BJ (cell line): ENCODE data around the gene SLC35F6. TPM values are rescaled to one million over a fixed set of nuclear protein-coding genes. Genes with fewer than 3 reads are reported as not detected.

Experiments used
- CTCF ChIA-PET: fragments of 350-600 bp; formaldehyde crosslinking; extraction: SDS; loops from one replicate; lab custom pipeline; 2021; ENCODE audit warnings: antibody characterized with exemption, inconsistent platforms; lab: Yijun Ruan, JAX
- POLR2A ChIA-PET: fragments of 300-600 bp; sonication (Branson Sonifier 250); formaldehyde crosslinking; extraction: SDS; loops from one replicate; lab custom pipeline; 2021; ENCODE audit warnings: antibody characterized with exemption; lab: Charles Lee
- DNase-seq: peaks from one replicate; pipeline ENCODE4 v3.0.0-alpha.2; 2011; ENCODE audit warnings: low read depth
- H3K27me3 ChIP-seq: 2 replicates; pipeline ENCODE4 v1.6.0; 2011; ENCODE audit warnings: low read length; ENCODE audit not compliant: control insufficient read depth, insufficient read depth
- H3K36me3 ChIP-seq: 2 replicates; pipeline ENCODE4 v1.5.1; 2011; ENCODE audit warnings: low read length; ENCODE audit not compliant: control insufficient read depth, insufficient read depth
- H3K4me3 ChIP-seq: 2 replicates; pipeline ENCODE4 v1.5.1; 2011; ENCODE audit warnings: low read depth, mild to moderate bottlenecking, control low read depth, low read length
- polyA plus RNA-seq: library from polyadenylated mRNA; depleted of rRNA; stranded (reverse); fragments of >200 nt; gene quantifications from 2 replicates; pipeline ENCODE4 v1.2.3, GENCODE V29; 2011; rRNA removed
- TF ChIP-seq, protein P1 (sequence below): IDR thresholded peaks from 2 replicates; pipeline ENCODE4 v1.5.1; 2011; ENCODE audit warnings: low read depth, mild to moderate bottlenecking, control low read depth, inconsistent platforms, low read length, moderate library complexity; ENCODE audit not compliant: insufficient read depth

SLC35F6 gene
- polyA plus RNA-seq, 1 experiment = 37.1 TPM

DNA sequence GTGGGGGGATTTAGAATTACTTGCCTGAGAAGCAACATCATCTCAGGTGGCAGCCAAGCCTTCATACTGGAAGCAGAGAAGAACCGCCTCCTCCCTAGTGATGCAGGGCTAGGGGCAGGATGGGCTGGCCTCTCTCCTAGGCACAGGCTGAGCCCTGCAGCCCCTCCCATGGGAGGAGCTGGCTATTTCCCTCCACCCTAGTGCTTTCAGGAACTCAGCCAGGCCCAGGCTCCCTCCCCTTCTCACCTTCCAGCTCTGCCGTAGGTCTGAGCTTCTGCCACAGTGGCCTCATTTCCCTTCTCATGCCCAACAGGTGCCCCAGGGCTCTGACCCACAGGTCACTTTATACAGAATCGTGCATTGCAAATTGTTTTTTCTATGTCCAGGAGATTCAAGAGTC lies 52.8 kb downstream of the SLC35F6 start:
- no peak for DNase-seq
- ChIA-PET POLR2A (no interaction called here), CTCF (no interaction called here)
- Histone ChIP-seq H3K27me3 (peaks cover 7% of the 10 kb centered on the region), H3K4me3 (no peak overlapping the region), H3K36me3 (no peaks in the 10 kb centered on the region)
- TF ChIP-seq, protein P1, sequence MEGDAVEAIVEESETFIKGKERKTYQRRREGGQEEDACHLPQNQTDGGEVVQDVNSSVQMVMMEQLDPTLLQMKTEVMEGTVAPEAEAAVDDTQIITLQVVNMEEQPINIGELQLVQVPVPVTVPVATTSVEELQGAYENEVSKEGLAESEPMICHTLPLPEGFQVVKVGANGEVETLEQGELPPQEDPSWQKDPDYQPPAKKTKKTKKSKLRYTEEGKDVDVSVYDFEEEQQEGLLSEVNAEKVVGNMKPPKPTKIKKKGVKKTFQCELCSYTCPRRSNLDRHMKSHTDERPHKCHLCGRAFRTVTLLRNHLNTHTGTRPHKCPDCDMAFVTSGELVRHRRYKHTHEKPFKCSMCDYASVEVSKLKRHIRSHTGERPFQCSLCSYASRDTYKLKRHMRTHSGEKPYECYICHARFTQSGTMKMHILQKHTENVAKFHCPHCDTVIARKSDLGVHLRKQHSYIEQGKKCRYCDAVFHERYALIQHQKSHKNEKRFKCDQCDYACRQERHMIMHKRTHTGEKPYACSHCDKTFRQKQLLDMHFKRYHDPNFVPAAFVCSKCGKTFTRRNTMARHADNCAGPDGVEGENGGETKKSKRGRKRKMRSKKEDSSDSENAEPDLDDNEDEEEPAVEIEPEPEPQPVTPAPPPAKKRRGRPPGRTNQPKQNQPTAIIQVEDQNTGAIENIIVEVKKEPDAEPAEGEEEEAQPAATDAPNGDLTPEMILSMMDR = no peak

DNA sequence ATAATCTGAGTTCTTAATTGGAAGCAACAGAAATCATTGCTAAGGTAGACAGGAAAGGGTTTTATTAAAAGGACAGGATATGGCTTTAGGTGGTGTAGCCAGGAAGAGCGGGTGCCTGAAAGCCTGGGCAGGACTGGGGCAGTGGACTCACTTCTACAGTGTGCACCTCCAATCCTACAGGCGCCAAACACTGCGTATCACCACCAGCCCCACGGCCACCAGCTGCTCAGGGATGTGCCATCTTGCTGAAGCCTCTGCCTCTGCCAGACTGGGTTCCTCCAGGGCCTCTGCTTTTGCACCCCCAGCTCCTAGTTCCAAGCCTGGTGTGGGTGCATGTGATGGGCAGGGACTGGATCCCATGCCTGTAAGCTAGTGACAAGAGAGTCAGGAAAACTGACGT lies 54.2 kb downstream of the SLC35F6 start:
- no peak for DNase-seq
- TF ChIP-seq, protein P1 = no peak
- ChIA-PET CTCF (interaction anchor here (0.9 to 1.1 kb wide), 3 partner anchors 9 to 314 kb away, joined by 3 read pairs; no protein-coding TSS in a partner anchor), POLR2A (no interaction called here)
- H3K27me3 ChIP-seq = peaks cover 7% of the 10 kb centered on the region
- no peak overlapping the region for H3K4me3 ChIP-seq
- H3K36me3 ChIP-seq = no peaks in the 10 kb centered on the region

DNA sequence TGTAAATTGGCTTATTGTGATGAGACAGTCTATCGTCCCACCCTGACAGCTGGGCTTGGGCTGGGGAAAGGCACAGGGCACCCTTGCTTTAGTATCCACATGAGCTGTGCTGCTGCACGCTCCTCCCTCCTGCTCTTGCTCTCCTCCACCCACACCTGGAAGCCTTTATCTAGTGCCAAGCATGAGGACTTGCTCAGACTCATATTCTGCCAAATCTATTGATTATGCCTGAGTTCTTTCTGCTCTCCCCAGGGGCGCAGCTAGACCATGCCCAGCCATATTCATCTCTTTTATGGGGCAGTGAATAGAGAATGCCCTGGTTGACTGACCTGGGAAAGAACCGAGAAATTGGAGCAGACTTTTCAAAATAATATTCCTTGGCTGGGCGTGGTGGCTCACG lies 54.9 kb downstream of the SLC35F6 start:
- H3K4me3 ChIP-seq = no peak overlapping the region
- CTCF ChIA-PET = interaction anchor here (0.9 to 1.1 kb wide), 2 partner anchors 9 to 315 kb away, joined by 3 read pairs; no protein-coding TSS in a partner anchor
- H3K27me3 ChIP-seq = peaks cover 7% of the 10 kb centered on the region
- TF ChIP-seq, protein P1 = no peak
- no peak for DNase-seq
- POLR2A ChIA-PET = no interaction called here
- no peaks in the 10 kb centered on the region for H3K36me3 ChIP-seq

DNA sequence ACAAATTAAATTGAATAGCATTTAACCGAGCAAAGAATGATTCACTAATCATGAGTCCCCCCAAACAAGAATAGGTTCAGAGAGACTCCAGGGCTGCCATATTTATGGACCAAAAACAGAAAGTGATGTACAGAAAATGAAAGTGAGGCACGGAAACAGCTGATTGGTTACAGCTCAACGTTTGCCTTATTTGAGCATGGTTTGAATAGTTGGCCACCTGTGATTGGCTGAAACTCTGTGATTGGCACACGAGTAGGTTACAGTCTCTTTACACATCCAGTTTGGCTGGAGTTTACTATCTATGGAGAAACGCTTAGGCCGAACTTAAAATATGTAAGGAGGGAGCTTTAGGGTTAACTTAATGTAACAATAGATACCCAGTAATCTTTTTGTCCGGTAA lies 56.8 kb downstream of the SLC35F6 start:
- no peaks in the 10 kb centered on the region for H3K36me3 ChIP-seq
- ChIA-PET POLR2A (no interaction called here), CTCF (no interaction called here)
- TF ChIP-seq, protein P1 = no peak
- no peak overlapping the region for H3K4me3 ChIP-seq
- H3K27me3 ChIP-seq = peaks cover 7% of the 10 kb centered on the region
- no peak for DNase-seq

DNA sequence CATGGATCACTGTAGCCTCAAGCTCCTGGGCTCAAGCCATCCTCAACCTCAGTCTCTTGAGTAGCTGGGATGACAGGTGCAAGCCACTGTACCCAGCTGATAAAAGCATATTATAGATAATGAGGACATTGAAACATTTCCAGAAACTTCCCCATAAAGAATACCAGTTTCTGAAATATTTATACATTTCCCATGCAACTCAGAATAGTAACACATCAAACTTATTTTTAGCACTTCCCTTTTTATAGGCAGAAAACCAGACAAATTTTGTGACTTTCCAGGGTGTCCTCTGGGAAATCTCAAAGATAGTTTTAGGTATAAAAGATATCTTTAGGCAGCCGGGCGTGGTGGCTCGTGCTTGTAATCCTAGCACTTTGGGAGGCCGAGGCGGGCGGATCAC lies 58.8 kb downstream of the SLC35F6 start:
- no peak for DNase-seq
- TF ChIP-seq, protein P1 = no peak
- CTCF ChIA-PET = interaction anchor here (1.3 kb wide), 1 partner anchor 8 kb away, joined by 4 read pairs; no protein-coding TSS in a partner anchor

More for the DNA sequence above, 58.8 kb downstream of the SLC35F6 start:
- peaks cover 5% of the 10 kb centered on the region for H3K27me3 ChIP-seq
- no peaks in the 10 kb centered on the region for H3K36me3 ChIP-seq
- POLR2A ChIA-PET = no interaction called here
- H3K4me3 ChIP-seq = no peak overlapping the region

Other genes starting within 250 kb of the SLC35F6 start
- gene CIB4, start 122.9 kb upstream of the SLC35F6 start, polyA plus RNA-seq = not detected in 2 replicates
- 0.13 and 0.22 TPM in 2 replicates for gene KCNK3, start 71.6 kb upstream of the SLC35F6 start, polyA plus RNA-seq
- 14.7 and 18.9 TPM in 2 replicates for gene CENPA, start 21.8 kb downstream of the SLC35F6 start, polyA plus RNA-seq
- gene DPYSL5, start 83.8 kb downstream of the SLC35F6 start, polyA plus RNA-seq = not detected in 2 replicates
- 12.0 and 15.3 TPM in 2 replicates for gene MAPRE3, start 206.4 kb downstream of the SLC35F6 start, polyA plus RNA-seq